Measurements from ENCODE around the gene NPDC1.
A peak's percentile ranks its signal among the peaks of the same experiment; 100 is the strongest.
"Not testable (repeated sequence)": the region's sequence is repeated elsewhere in the genome, so short reads cannot be mapped to it uniquely, and the experiment has no call there.

NPDC1 gene

GRCh38 chr9:137074657-137075274 lies 28.8 kb upstream of the NPDC1 start:
- DNase-seq: no peak

GRCh38 chr9:137073992-137074399 lies 28.0 kb upstream of the NPDC1 start:
- DNase-seq: no peak

GRCh38 chr9:137071282-137071681 lies 25.3 kb upstream of the NPDC1 start:
- no peak for DNase-seq

- peak in 1 of 2 experiments; percentile 41 for DNase-seq
These were observed 24.9 kb upstream of the NPDC1 start for GRCh38 chr9:137070906-137071275.

- peak; percentile 89 to 91 for DNase-seq
These were observed 24.4 kb upstream of the NPDC1 start, which contains the start of gene SAPCD2 for GRCh38 chr9:137070201-137070905. Gene SAPCD2 (minus strand): TSS chr9:137070557. CDS start chr9:137070460, 97 bp downstream.

GRCh38 chr9:137069508-137070091 lies 23.6 kb upstream of the NPDC1 start:
- DNase-seq: no peak

- DNase-seq: no peak
These were observed 22.8 kb upstream of the NPDC1 start for GRCh38 chr9:137068539-137069507.

GRCh38 chr9:137067860-137068538 lies 22.0 kb upstream of the NPDC1 start:
- peak; percentile 74 to 75 for DNase-seq

GRCh38 chr9:137066096-137066861 lies 20.3 kb upstream of the NPDC1 start:
- DNase-seq: no peak

- no peak for DNase-seq
These were observed 19.5 kb upstream of the NPDC1 start for GRCh38 chr9:137065336-137065967.

- DNase-seq: no peak
These were observed 18.8 kb upstream of the NPDC1 start for GRCh38 chr9:137064880-137065164.

- DNase-seq: peak in 1 of 2 experiments; percentile 70
These were observed 18.3 kb upstream of the NPDC1 start for GRCh38 chr9:137064027-137064879.

- DNase-seq: no peak
These were observed 17.5 kb upstream of the NPDC1 start for GRCh38 chr9:137063311-137064026.

- not testable (repeated sequence) for DNase-seq
These were observed 16.8 kb upstream of the NPDC1 start for GRCh38 chr9:137062798-137063197.

- DNase-seq: no peak
These were observed 16.4 kb upstream of the NPDC1 start for GRCh38 chr9:137062384-137062783.

GRCh38 chr9:137058521-137059234 lies 12.7 kb upstream of the NPDC1 start:
- DNase-seq: peak; percentile 59 to 60

GRCh38 chr9:137057545-137057944 lies 11.6 kb upstream of the NPDC1 start:
- peak; percentile 55 to 72 for DNase-seq

GRCh38 chr9:137056739-137057415 lies 10.9 kb upstream of the NPDC1 start:
- DNase-seq: peak in 1 of 2 experiments; percentile 39

All from SHP77 (cell line).